NCI-H524 treated with DMSO at 0.1 percent for 48 hours (cell line): ENCODE results near the gene E2F7.
"Not testable (repeated sequence)": the region's sequence is repeated elsewhere in the genome, so short reads cannot be mapped to it uniquely, and the experiment has no call there.

Source experiments
- DNase-seq: peaks from one replicate; lab custom pipeline; 2025; lab: John Stamatoyannopoulos, UW

Gene E2F7

GRCh38 chr12:77065361-77066204, at the start of gene E2F7:
E2F7 (minus strand) TSS chr12:77065569; CDS start chr12:77064635, 934 bp downstream.
- peak; percentile 72 for DNase-seq

- no peak for DNase-seq
Observed at GRCh38 chr12:77113971-77114370, 48.6 kb upstream of the E2F7 start.

GRCh38 chr12:77108707-77109106, 43.3 kb upstream of the E2F7 start:
- no peak for DNase-seq

GRCh38 chr12:77107121-77107520, 41.8 kb upstream of the E2F7 start:
- DNase-seq, result no peak

GRCh38 chr12:77104792-77105191, 39.4 kb upstream of the E2F7 start:
- no peak for DNase-seq

GRCh38 chr12:77104286-77104685, 38.9 kb upstream of the E2F7 start:
- no peak for DNase-seq

GRCh38 chr12:77102691-77103090, 37.3 kb upstream of the E2F7 start:
- DNase-seq, result no peak

GRCh38 chr12:77102123-77102522, 36.8 kb upstream of the E2F7 start:
- no peak for DNase-seq

GRCh38 chr12:77099799-77100198, 34.4 kb upstream of the E2F7 start:
- no peak for DNase-seq

- no peak for DNase-seq
Observed at GRCh38 chr12:77097846-77098245, 32.5 kb upstream of the E2F7 start.

GRCh38 chr12:77092227-77092626, 26.9 kb upstream of the E2F7 start:
- not testable (repeated sequence) for DNase-seq

GRCh38 chr12:77089686-77090220, 24.4 kb upstream of the E2F7 start:
- DNase-seq, result no peak

- DNase-seq, result no peak
Observed at GRCh38 chr12:77087427-77087826, 22.1 kb upstream of the E2F7 start.

- no peak for DNase-seq
Observed at GRCh38 chr12:77082021-77082420, 16.7 kb upstream of the E2F7 start.

- DNase-seq, result no peak
Observed at GRCh38 chr12:77079631-77080030, 14.3 kb upstream of the E2F7 start.

GRCh38 chr12:77078231-77078630, 12.9 kb upstream of the E2F7 start:
- no peak for DNase-seq

GRCh38 chr12:77076886-77077285, 11.5 kb upstream of the E2F7 start:
- no peak for DNase-seq

GRCh38 chr12:77073894-77074293, 8.5 kb upstream of the E2F7 start:
- DNase-seq, result not testable (repeated sequence)

GRCh38 chr12:77072833-77073495, 7.6 kb upstream of the E2F7 start:
- no peak for DNase-seq

- DNase-seq, result no peak
Observed at GRCh38 chr12:77070800-77071449, 5.6 kb upstream of the E2F7 start.

- no peak for DNase-seq
Observed at GRCh38 chr12:77070382-77070781, 5.0 kb upstream of the E2F7 start.

GRCh38 chr12:77064896-77065360, 441 bp downstream of the E2F7 start:
- DNase-seq, result no peak
